ENCODE results near the gene PRR36. TPM values are rescaled to one million over a fixed set of nuclear protein-coding genes. Genes with fewer than 3 reads are reported as not detected.

Gene PRR36
- total RNA-seq, 1 donor from 2014 or later: not detected

Other genes starting within 250 kb of the PRR36 start
- 25.2 and 52.9 TPM in 2 replicates for gene XAB2, start 244.8 kb downstream of the PRR36 start, total RNA-seq
- gene PET100, start 244.6 kb downstream of the PRR36 start, total RNA-seq: 12.7 and 24.7 TPM in 2 replicates
- gene PCP2, start 240.7 kb downstream of the PRR36 start, total RNA-seq: not detected in 2 replicates
- 30.8 and 67.1 TPM in 2 replicates for gene STXBP2, start 237.3 kb downstream of the PRR36 start, total RNA-seq
- gene RETN, start 205.3 kb downstream of the PRR36 start, total RNA-seq: not detected in 2 replicates
- gene MCEMP1, start 197.3 kb downstream of the PRR36 start, total RNA-seq: not detected in 2 replicates
- gene TRAPPC5, start 193.6 kb downstream of the PRR36 start, total RNA-seq: 69.9 and 97.4 TPM in 2 replicates
- not detected in 2 replicates for gene FCER2, start 172.3 kb downstream of the PRR36 start, total RNA-seq
- gene CLEC4G, start 142.3 kb downstream of the PRR36 start, total RNA-seq: not detected in 2 replicates
- gene CD209, start 126.9 kb downstream of the PRR36 start, total RNA-seq: under 0.01 TPM in 1 of 2 replicates, not detected in the other
- gene CLEC4M, start 111.1 kb downstream of the PRR36 start, total RNA-seq: 5.6 and 25.2 TPM in 2 replicates
- gene EVI5L, start 44.2 kb downstream of the PRR36 start, total RNA-seq: 12.6 and 16.5 TPM in 2 replicates
- gene LRRC8E, start 14.1 kb upstream of the PRR36 start, total RNA-seq: 0.51 TPM in 2 replicates
- 10.4 and 18.8 TPM in 2 replicates for gene MAP2K7, start 29.5 kb upstream of the PRR36 start, total RNA-seq
- gene TGFBR3L, start 40.4 kb upstream of the PRR36 start, total RNA-seq: 0.19 TPM in 1 of 2 replicates, not detected in the other
- 14.1 and 14.3 TPM in 2 replicates for gene SNAPC2, start 45.9 kb upstream of the PRR36 start, total RNA-seq
- gene CTXN1, start 51.7 kb upstream of the PRR36 start, total RNA-seq: 4.6 and 4.9 TPM in 2 replicates
- gene TIMM44, start 69.3 kb upstream of the PRR36 start, total RNA-seq: 44.0 and 53.4 TPM in 2 replicates
- 43.2 and 98.7 TPM in 2 replicates for gene ELAVL1, start 131.3 kb upstream of the PRR36 start, total RNA-seq
- not detected in 2 replicates for gene CCL25, start 178.4 kb upstream of the PRR36 start, total RNA-seq

All from dermis blood vessel endothelial cell (primary cell).